GM20000 (cell line): ENCODE data around the gene IVD.

Experiments used
- DNase-seq: peaks from one replicate; pipeline ENCODE4 v3.0.0; 2012; ENCODE audit warnings: low spot score
- CTCF ChIP-seq: IDR thresholded peaks from 2 replicates; pipeline ENCODE4 v1.5.1; 2012; ENCODE audit warnings: mild to moderate bottlenecking, control low read depth; ENCODE audit errors: extremely low read depth, missing control alignments

The IVD gene

GRCh38 chr15:40436892-40437751 lies 31.5 kb downstream of the IVD start:
- DNase-seq, result no peak
- TF ChIP-seq CTCF, result no peak

- DNase-seq, result no peak
- TF ChIP-seq CTCF, result no peak
Measured at GRCh38 chr15:40437752-40438687, 32.4 kb downstream of the IVD start.

- no peak for TF ChIP-seq CTCF
Measured at GRCh38 chr15:40438712-40439111, 33.1 kb downstream of the IVD start.

GRCh38 chr15:40439461-40439959 lies 33.9 kb downstream of the IVD start:
- no peak for DNase-seq
- no peak for TF ChIP-seq CTCF

More at GRCh38 chr15:40438712-40439111, 33.1 kb downstream of the IVD start:
- no peak for DNase-seq

- DNase-seq, result peak; percentile 67
Measured at GRCh38 chr15:40439960-40440742, 34.6 kb downstream of the IVD start.

More at GRCh38 chr15:40439960-40440742, 34.6 kb downstream of the IVD start:
- TF ChIP-seq CTCF, result no peak
